Femur (tissue), 1 donor: ENCODE measurements around the gene SMYD4.
"Not testable (repeated sequence)": the region's sequence is repeated elsewhere in the genome, so short reads cannot be mapped to it uniquely, and the experiment has no call there.

Experiments used
- DNase-seq: peaks from one replicate; pipeline ENCODE4 v3.0.0-alpha.2; 2017

The SMYD4 gene

DNA sequence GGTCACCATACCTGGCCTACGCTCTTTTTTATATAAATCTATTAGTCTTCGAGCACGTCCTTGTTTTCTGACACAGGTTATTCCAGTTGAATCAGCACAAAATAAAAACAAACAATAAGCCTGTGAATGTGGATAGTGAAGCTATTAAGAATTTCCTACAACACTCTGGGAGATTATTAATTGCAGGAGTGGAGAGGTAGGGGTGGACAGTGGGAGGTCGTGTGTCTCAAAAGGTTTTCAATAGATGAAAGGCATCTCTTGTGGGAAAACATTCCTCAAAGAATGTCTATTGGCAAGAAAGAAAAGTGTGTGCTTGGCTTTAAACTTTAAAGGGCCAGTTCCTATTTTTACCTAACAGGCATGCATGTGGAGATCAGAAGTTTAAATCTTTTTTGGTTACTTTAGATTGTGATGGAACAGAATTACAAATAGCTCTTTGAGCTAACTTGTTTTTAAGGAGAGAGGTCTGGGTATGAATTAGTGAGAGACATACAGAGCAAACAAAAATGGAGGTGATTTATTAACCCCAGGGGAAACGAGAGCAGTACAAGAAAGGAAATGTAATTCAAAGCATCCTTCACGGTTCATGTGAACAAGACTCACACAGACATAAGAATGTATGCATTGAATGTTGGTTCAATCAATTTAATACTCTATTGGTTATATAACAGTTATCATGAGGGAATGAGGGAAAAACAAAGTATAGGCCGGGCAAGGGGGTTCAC lies 9.0 kb downstream of the SMYD4 start:
- DNase-seq, result no peak

DNA sequence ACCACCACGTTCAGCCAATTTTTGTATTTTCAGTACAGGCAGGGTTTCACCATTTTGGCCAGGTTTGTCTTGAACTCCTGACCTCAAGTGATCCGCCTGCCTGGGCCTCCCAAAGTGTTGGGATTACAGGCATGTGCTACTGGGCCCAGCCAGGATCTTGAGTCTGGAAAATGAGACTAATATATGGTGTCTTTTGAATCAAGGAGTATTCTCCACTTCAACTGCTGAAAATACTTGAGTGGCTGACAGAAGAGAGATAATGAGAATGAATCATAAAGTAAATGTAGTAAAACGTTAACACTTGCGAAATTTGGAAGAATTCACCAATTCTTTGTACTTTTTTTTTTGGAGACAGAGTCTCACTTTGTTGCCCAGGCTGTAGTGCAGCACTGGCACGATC lies 16.6 kb downstream of the SMYD4 start:
- no peak for DNase-seq

DNA sequence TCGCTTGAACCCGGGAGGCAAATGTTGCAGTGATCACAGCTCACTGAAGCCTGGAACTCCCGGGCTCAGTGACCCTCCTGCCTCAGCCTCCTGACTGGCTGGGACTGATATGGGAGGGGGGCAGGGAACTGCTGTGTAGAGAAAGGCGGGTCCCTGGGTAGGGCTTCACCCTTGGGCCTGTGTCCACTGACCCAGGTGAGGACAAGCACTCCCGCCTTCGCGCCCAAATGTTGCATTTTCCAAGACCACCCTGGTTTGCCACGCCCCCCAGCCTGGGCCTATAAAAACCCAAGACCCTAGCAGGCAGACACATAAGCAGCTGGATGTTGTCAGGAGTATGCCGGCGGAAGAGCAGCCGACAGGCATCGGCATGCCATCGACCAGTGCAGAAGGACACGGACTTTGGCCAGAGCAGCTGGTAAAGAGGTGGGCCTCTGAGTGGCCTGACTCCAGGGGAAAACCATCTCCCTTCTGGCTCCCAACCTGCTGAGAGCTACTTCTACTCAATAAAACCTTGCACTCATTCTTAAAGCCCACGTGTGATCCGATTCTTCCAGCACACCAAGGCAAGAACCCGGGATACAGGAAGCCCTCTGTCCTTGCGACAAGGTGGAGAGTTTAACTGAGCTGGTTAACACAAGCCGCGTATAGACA lies 19.1 kb downstream of the SMYD4 start:
- no peak for DNase-seq

DNA sequence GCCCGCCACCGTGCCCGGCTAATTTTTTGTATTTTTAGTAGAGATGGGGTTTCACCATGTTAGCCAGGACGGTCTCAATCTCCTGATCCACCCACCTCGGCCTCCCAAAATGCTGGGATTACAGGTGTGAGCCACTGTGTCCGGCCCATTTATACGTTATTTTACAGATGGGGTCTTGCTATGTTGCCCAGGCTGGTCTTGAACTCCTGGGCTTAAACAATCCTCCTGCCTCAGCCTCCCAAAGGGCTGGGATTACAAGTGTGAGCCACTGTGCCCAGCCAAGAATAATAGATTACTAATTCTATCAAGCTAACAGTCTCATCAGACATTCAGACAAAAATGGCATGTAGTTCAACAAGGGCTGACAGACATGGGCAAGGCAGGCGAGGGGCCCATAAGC lies 19.9 kb downstream of the SMYD4 start:
- not testable (repeated sequence) for DNase-seq

DNA sequence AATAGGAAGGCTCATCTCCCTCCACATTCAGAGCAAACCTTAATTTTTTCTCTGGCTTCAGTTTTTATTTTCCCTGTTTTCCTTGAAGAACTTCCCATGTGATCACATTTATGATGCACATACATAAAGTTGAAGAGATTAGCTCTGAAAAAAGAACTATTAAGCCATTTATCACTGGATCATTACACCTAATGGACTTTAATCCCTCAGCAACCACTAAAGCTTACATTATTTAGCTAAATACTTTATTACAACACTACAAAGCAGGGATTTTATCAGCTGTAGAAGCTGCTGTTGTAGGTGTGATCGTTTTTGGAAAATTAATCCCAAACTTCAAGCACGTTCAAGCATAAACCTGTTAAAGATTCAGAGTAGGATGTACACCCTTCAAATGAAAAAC lies 21.1 kb downstream of the SMYD4 start:
- no peak for DNase-seq

DNA sequence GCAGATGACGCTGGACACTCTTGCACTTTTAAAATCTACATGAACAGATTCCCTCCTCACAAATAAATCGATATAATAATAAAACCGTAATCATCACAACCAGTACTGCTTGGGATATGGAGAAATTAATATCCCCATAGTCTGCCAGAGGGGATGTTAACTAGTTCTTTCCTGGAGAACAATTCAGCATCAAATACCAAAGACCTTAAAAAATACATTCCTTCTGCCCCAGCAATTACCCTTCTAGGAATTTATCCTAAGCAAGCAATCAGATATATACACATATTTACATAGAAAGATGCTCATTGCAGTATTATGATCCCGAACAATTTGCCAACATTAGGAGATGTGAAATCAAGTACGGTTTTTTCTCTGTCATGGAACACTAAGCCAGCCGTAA lies 21.8 kb downstream of the SMYD4 start:
- no peak for DNase-seq

DNA sequence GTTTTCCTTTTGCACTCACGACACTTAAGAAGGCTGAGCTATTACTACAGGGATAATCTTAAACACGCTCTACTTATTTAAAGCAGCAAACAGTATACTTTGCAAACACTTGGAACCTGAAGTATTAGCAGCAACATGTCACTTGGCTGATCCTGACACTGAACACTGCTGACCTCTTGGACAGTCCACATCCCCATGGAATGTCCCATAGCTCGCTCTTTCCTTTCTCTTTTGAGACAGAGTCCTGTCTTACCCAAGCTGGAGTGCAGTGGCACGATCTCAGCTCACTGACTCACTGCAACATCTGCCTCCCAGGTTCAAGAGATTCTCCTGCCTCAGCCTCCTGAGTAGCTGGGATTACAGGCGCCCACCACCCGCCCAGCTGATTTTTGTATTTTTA lies 26.4 kb downstream of the SMYD4 start:
- DNase-seq, result no peak

DNA sequence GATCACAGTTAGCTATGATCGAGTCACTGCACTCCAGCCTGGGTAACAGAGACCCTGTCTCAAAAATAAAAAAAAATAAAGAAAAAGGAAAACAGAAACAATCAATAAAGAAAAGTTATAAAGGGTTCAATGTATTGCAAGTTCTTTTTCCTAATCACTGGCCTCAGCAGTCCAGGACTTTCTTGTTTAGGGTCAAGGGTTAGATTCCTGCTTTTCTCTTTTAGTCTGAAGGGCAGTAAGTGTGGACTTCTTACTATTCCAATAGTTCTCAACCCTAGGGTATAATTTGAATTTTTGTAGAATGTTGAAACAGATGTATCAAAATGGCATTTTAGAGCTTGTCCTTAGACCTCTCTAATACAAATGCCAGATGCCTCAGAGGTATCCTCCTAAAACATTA lies 27.3 kb downstream of the SMYD4 start:
- DNase-seq, result no peak

DNA sequence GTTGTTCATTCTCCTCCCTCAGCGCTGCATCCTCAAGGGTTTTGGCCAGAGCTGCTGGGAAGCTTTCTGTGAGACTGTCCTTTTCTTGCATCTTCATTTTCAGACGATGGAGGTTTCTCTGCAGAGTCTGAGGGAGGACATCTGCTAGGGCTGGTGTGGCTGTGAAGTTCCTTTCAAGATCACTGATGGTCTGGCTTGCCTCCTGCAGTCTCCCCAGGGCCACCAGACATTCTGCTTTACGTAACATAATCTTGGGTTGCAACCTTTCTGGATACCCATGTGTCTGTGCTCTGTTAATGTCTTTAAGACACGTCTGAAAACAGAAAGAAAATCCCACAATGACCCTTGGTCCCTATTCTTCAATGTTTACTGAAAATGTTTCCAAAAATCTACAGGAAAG lies 29.0 kb downstream of the SMYD4 start:
- peak; percentile 28 for DNase-seq

DNA sequence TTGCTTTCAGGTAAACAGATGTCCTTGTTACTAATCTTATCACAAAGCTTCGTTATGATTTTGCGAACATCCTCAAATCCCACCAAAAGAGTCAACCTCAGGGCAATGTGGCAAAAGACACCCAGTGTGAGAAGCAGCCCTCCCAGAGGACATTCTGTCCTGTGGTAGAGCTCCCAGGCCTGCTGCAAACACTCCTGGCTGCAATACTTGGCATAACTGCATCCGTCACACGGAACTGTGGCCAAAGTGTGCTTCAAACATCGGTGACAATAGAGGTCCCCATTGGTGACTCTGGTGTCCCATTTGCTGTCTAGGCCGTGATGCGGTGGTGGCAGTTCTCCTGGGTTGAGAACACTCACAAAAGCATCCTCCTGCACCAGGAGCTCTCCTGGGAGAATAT lies 29.5 kb downstream of the SMYD4 start:
- DNase-seq, result no peak

DNA sequence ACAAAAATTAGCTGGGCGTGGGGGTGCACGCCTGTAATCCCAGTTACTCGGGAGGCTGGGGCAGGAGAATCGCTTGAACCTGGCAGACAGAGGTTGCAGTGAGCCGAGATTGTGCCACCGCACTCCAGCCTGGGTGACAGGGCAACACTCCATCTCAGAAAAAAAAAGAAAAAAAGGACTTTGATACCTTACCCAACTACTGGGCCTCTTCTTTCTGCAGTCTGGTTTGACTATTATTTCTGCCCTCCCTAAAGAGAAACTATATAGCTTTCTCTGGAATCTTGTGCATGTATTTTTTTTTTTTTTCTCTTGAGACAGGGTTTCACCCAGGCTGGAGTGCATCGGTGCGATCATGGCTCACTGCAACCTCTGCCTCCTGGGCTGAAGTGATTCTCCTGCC lies 31.9 kb downstream of the SMYD4 start:
- DNase-seq, result not testable (repeated sequence)

DNA sequence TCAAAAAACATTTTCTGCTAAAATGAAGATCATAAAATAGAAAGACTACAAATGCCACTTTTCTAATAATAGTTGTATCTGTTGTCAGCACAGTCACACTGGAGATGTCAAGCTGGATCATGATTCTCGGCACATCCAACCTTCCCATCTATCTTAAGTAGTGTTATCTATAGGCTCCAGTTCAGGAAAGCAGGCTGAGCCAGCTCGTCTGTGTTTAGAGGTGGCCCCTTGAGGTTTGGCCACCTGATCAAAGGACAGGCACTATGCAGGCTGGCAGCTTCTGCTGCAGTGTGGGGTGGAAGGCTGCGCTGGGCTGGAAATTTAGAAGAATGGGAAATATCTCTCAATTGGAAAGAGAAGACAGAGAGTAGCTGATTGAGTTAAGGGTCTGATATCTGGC lies 32.4 kb downstream of the SMYD4 start:
- DNase-seq, result no peak

DNA sequence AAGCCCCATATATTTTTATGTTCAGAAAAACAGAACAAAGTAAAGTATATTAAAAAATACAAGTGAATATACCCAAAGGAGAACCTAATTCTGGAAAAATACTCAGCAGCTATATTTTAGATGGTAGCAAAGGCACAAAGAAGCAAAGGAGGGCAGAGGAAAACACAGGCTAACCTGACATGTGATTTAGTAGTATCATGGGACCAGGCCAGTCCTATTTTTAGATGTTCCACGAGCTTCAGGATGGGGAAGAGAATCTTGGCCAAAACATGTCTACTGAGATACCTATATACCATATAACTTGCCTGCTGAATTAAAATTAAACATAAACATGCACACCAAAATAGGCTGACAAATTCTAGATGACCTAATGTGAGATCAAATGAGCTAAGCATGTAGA lies 32.9 kb downstream of the SMYD4 start:
- DNase-seq, result peak; percentile 27

DNA sequence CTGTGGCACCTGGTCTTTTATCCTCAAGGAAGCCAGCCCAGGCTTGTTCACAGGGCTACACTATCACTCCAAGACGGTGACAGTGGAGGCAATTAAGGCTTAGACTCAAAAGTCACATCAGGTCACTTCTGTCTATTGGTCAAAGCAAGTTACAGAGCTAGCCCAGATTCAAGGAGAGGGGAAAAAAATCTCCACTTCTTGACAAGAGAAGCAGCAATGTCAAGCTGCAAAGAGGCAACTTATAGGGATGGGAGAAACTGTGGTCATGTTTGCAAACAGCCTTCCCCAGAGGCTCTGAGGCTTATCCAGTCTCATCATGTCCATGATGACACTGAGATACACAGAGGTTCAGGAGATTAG lies 36.3 kb downstream of the SMYD4 start:
- no peak for DNase-seq

DNA sequence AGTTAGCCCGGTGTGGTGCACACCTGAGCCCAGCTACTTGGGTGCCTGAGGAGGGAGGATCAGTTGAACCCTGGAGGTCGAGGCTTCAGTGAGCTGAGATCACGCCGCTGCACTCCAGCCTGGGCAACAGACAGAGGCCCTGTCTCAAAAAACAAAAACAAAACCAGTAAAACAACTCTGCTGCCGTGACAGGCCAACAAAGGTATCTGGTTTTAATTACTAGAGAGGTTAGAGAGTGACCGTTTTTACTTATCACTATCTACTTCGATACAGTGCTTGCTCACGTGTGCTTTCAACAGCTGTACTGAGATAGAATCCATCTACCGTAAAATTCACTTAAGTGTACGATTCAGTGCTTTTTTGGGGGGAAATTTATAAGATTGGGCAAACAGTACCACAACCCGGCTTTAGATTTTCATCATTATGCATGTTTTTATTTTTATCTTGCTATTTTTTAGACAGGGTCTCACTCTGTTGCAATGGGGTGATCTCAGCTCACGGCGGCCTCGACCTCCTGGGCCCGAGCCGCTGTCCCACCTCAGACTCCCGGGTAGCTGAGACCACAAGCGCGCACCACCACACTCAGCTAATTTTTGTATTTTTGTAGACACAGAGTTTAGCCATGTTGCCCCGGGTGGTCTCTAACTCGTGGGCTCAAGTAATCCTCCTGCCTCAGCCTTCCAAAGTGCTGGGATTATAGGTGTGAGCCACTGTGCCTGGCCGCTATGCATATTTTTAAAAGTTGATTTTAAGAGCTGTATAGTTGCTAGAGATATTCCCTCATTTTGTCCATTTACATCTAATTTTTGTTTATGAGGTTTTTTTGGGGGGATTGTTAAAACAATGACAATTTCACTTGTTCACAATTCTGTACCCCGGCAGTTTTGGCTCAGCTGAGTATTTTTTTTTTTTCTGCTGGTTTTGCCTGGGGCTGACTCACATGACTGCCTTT lies 36.9 kb downstream of the SMYD4 start:
- DNase-seq, result no peak

DNA sequence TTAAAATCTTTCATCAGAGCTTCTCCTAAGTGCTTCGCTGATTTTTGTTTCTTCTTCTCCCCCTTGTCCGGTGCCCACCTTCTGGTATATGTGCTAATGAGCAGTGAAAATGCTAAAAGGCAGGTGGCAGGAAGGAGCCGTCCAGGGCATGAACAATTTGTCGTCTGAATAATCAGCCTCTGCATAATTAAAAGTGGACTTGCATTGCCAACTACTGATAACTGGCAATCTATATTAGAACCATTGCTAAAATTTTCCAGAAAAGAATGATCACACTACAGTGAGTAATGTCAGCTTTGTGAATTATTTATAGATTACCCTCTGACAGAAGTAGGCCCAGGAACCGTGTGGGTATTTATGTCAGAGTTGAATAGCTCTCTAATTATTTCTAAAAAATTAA lies 39.8 kb downstream of the SMYD4 start:
- no peak for DNase-seq

DNA sequence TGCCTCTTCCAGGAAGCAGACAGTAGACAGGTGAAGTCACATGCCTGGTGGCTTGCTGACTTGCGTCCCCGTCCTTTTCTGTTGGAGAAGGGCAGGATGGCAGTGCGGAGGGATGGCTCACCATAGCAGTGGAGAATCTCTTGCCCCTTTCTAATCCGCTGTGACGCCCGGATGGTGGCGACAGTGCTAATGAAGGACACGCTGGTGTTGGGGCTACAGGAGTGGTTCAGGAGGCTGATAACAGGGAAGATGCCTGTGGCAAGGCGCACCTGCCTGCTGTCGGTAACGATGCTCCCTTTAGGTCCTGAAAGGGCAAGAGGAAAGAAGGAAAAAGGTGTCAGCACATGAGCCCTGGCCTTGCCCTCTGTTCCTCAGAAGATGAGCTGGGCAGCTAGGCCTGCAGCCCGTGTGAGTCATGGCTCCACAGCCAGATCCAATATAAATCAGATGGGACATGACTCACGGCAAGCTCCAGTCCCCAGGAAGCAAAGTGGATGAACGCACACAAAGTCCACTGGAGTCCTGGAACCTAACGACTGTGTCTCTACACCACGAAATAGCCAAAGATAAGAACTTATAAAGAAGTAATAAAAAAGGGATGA lies 42.3 kb downstream of the SMYD4 start:
- DNase-seq, result no peak

DNA sequence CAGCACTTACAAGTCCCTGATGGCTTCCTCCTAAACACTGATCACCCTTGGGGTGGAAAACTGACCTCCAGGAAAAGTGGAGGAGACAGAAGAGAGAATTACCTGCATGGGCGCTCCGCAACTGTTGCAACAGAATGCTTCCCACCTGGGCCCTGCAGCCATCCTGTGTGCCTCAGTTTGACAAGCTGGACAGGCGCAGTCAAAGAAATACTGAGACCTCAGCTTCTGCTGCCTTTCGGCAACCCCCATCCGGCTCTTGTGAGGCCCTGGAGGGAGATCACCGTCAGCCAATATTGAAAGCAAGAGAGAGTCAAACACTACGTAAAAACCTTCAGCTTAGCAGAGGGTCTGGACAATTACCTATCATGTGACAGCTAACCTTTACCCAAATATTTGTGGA lies 43.0 kb downstream of the SMYD4 start:
- no peak for DNase-seq

DNA sequence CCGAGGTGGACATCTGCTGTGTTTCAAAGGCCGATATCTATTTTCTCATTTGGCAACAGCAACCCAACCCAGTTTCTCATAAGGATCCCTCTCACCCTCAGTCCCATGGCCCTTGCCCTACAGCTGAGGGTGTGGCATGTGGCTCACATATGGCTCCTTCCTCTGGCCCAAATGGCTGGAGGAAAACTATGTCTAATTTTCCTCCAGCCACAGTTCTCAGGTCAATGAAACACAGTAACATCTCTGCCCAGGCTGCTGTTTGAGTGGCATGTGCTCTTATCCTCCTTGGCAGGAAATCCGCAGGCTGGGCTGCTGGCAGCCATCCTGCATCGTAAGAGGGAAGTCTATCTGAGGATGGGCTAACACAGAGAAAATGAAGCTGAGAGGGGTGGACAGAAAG lies 43.8 kb downstream of the SMYD4 start:
- DNase-seq, result no peak

DNA sequence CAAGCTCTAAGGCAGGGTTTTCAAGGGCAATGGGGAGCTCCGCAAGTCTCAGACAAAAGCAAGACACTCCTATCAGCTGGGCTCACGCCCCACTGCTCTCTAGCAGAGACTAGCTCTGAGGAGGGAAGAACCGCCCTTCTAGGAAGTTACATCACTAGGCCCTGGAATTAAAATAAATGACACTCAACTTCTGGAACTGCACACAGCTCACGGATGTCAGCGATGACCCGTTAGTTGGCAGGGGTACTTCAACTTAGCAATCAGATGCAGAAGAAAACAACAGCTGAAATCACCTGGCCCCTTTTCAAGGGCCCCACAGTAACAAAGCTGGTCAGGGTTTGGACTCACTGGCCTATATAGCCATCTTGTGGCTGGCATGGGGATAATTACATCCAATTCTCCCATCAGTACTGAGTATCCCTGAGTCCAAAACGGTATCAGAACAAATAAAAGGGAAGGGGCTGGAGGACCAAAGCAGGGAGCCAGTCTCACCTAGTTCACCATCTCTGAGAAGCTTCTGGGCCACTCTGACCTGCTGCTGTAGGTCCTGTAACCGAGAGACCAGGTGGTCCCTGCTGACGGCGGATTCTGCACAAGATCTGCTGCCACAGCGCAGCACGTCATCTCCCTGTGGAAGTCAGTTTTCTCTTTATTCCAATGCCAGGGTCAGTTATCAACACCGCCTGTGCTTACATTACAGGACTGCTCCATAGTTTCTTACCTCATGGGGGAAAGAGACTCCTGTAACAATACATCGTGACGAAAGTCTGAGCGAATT lies 45.7 kb downstream of the SMYD4 start:
- peak; percentile 86 for DNase-seq

DNA sequence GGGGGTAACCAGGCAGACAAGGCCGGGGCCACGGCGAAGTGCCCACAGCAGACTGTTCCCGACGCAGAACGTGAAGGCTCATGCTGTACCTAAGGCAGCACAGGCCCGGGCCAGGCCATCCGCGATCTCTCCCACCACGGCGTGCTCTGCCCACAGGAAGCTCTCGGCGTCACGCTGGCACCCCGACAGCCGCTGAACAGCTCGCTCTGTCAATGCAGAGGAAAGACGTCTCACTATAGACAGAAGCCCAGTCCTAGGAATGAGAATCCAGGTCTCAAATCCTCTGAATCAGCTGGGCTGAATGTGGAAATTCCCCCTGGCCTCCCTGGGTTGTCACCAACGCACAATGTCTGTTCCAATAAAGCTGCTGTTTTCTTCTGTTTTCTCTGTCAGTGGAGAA lies 46.4 kb downstream of the SMYD4 start:
- no peak for DNase-seq

DNA sequence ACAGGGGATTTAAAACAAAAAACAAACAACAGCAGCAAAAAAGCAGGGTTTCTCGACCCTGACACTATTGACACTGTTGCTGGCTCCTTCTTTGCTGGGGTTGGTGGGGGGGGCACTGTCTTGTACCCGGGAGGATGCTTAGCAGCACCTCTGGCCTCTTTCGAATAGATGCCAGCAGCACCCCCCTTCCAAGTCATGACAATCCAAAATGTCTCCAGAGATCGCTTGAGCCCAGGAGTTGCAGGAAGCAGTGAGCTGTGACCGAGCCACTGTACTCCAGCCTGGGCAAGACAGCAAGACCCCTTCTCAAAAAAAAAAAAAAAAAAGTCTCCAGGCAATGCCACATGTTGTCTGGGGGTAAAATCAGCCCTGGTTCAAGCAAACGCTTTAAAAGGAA lies 47.5 kb downstream of the SMYD4 start:
- no peak for DNase-seq
